Gastroesophageal sphincter (tissue), 3 donors: ENCODE data around the gene CNEP1R1.

Experiments used
- POLR2AphosphoS5 ChIP-seq: sonication (generic); formaldehyde crosslinking; IDR thresholded peaks from one replicate; pipeline ENCODE4 v1.6.1; 2017; ENCODE audit warnings: antibody characterized with exemption
- TF ChIP-seq, protein P1 (sequence below), 4 experiments: fragments of 200-600 bp in 2 of 4; fragments of 450-650 bp in 2 of 4; sonication (generic) in 1 of 4; IDR thresholded peaks; one replicate each; pipeline ENCODE4 v1.5.1; 2017 to 2019; ENCODE audit warnings: antibody characterized with exemption in 4 of 4, mild to moderate bottlenecking in 2 of 4, moderate library complexity in 2 of 4

GRCh38 chr16:50045412-50045811, 20.4 kb downstream of the CNEP1R1 start:
- no peak for TF ChIP-seq POLR2AphosphoS5
- TF ChIP-seq, protein P1, sequence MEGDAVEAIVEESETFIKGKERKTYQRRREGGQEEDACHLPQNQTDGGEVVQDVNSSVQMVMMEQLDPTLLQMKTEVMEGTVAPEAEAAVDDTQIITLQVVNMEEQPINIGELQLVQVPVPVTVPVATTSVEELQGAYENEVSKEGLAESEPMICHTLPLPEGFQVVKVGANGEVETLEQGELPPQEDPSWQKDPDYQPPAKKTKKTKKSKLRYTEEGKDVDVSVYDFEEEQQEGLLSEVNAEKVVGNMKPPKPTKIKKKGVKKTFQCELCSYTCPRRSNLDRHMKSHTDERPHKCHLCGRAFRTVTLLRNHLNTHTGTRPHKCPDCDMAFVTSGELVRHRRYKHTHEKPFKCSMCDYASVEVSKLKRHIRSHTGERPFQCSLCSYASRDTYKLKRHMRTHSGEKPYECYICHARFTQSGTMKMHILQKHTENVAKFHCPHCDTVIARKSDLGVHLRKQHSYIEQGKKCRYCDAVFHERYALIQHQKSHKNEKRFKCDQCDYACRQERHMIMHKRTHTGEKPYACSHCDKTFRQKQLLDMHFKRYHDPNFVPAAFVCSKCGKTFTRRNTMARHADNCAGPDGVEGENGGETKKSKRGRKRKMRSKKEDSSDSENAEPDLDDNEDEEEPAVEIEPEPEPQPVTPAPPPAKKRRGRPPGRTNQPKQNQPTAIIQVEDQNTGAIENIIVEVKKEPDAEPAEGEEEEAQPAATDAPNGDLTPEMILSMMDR (IDR thresholded peaks at IDR 0.05) = no peak
